ENCODE measurements around the gene SEMA6A. TPM values are rescaled to one million over a fixed set of nuclear protein-coding genes. Genes with fewer than 3 reads are reported as not detected.

Gene SEMA6A
- total RNA-seq, 4 donors from 2014 or later: 76.7 to 231 (median 117) TPM

DNA sequence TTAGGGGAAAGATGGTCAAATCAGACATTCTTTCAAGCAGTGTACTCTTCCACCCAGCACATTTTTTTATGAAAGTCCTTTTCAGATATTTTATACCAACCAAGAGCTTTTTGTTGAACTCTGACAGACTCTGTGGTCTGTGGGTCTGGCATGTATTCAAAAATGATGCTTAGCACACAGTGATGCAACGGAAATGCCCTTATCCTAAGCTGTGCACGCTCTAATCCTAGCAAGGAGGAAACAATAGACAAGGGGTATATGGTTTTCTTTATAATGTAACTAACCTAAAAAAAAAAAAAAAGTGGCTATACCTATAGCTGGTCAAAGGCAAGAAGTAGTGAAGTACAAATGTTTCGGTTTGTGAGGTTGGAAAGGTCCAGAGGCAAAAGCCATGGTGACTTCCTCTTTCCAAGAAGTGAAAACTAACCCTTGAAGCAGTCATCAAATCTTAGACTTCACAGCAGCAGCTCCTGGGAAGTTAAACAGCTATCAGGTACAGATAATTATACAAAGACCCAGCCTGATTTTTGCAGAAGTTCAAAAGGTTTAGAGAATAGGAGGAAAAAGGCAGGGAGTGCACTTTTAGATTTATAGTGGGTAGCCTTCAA, 82.5 kb downstream of the SEMA6A start:
- Histone ChIP-seq H3K36me3 (peaks cover 0 to 25% (median 8%) of the 10 kb centered on the region in 4 donors), H3K27me3 (no peaks in the 10 kb centered on the region), H3K9me3 (no peaks in the 10 kb centered on the region), H3K27ac (no peak overlapping the region), H3K4me3 (no peak overlapping the region), H3K4me1 (peaks cover 0 to 4% (median 0%) of the 10 kb centered on the region in 4 donors)
- TF ChIP-seq POLR2AphosphoS5 (IDR thresholded peaks at IDR 0.05) (no peak), EP300 (IDR thresholded peaks at IDR 0.05; ENCODE audit: low read depth) (no peak), POLR2A (IDR thresholded peaks at IDR 0.05) (no peak)
- TF ChIP-seq, protein P1, sequence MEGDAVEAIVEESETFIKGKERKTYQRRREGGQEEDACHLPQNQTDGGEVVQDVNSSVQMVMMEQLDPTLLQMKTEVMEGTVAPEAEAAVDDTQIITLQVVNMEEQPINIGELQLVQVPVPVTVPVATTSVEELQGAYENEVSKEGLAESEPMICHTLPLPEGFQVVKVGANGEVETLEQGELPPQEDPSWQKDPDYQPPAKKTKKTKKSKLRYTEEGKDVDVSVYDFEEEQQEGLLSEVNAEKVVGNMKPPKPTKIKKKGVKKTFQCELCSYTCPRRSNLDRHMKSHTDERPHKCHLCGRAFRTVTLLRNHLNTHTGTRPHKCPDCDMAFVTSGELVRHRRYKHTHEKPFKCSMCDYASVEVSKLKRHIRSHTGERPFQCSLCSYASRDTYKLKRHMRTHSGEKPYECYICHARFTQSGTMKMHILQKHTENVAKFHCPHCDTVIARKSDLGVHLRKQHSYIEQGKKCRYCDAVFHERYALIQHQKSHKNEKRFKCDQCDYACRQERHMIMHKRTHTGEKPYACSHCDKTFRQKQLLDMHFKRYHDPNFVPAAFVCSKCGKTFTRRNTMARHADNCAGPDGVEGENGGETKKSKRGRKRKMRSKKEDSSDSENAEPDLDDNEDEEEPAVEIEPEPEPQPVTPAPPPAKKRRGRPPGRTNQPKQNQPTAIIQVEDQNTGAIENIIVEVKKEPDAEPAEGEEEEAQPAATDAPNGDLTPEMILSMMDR (IDR thresholded peaks at IDR 0.05): no peak
- DNase-seq: no peak
- intact Hi-C loops (cut with DNase I; ENCODE audit: low total_unique reads): no loop called here
- in situ Hi-C loops (cut with MboI; ENCODE audit: low pct_ligation_motif_present in 1 of 4, low pct_unique_long_range_greater_than_20kb in 1 of 4, low sequenced_read_pairs in 3 of 4): no loop called here
- 33 to 57% methylated on average over 2 to 3 of the region's 3 CpGs for WGBS, 2 donors (ENCODE audit: low coverage in 1 of 2)

DNA sequence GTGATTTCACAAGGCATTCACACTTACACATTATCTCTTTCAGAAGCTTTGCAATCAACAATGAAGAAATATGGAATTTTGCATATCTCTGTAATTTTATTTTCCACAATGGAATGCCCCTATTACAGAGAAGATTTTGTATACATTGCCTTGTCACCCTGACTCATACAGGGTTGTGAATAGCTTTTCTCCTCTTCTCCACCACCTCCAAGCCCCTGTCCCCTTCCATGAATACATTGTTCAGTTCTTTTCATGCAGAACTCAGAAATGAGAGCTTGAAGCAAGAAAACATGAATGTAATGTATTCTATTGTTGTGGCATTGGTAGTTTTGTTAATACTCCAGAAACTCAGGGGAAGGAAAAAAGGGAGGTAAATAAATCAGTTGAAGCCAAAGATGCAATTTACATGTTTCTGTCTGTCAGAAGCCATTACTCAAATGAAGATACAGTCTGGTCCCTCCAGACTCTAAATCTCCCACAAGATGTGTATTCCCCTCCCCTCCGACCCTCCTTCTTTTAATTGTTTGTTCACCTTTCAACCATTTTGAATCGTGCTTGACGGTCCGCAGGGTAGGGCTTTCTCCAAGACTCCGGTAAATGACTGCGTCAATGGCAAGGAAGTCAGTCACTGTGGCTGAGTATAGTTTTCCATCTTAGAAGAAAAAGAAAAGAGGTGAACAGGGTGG, 86.1 kb downstream of the SEMA6A start:
- 93 to 95% methylated on average over 4 to 6 of the region's 6 CpGs for WGBS, 2 donors (ENCODE audit: low coverage in 1 of 2)
- peaks cover 0 to 11% (median 0%) of the 10 kb centered on the region in 4 donors for H3K4me1 ChIP-seq
- intact Hi-C loops (cut with DNase I; ENCODE audit: low total_unique reads): no loop called here
- no peak for DNase-seq
- no peak overlapping the region for H3K4me3 ChIP-seq
- TF ChIP-seq POLR2A (IDR thresholded peaks at IDR 0.05) (no peak), EP300 (IDR thresholded peaks at IDR 0.05; ENCODE audit: low read depth) (no peak), POLR2AphosphoS5 (IDR thresholded peaks at IDR 0.05) (no peak)
- TF ChIP-seq, protein P1 (IDR thresholded peaks at IDR 0.05): no peak
- no peaks in the 10 kb centered on the region for H3K27me3 ChIP-seq
- no peak overlapping the region for H3K27ac ChIP-seq
- H3K9me3 ChIP-seq: no peaks in the 10 kb centered on the region
- in situ Hi-C loops (cut with MboI; ENCODE audit: low pct_ligation_motif_present in 1 of 4, low pct_unique_long_range_greater_than_20kb in 1 of 4, low sequenced_read_pairs in 3 of 4): no loop called here
- peaks cover 0 to 16% (median 3%) of the 10 kb centered on the region in 4 donors for H3K36me3 ChIP-seq

DNA sequence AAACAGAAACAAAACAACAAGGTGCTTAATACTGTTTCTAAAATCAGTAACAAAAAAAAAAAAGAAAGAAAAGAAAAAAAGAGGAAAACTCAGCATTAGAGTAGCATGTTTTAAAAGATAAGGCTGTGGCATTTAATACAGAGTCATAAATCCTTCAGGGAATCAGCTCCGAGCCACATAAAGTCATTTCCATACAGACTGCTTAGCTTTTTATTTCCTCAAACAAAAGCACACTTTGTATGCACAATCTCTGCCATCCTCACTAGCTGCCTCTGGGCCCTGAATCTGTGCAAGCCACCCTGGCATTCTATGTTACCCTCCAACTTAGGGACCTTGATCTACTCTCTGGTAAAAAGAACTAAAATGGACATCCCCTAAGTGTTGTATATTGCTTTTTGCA, 87.6 kb downstream of the SEMA6A start:
- in situ Hi-C loops (cut with MboI; ENCODE audit: low pct_ligation_motif_present in 1 of 4, low pct_unique_long_range_greater_than_20kb in 1 of 4, low sequenced_read_pairs in 3 of 4): no loop called here
- DNase-seq: no peak
- TF ChIP-seq POLR2A (IDR thresholded peaks at IDR 0.05): no peak
- TF ChIP-seq POLR2AphosphoS5 (IDR thresholded peaks at IDR 0.05): no peak
- TF ChIP-seq EP300 (IDR thresholded peaks at IDR 0.05; ENCODE audit: low read depth): no peak
- TF ChIP-seq, protein P1 (IDR thresholded peaks at IDR 0.05): no peak
- intact Hi-C loops (cut with DNase I; ENCODE audit: low total_unique reads): no loop called here
- Histone ChIP-seq H3K27me3 (no peaks in the 10 kb centered on the region), H3K4me3 (no peak overlapping the region), H3K36me3 (peaks cover 0 to 22% (median 6%) of the 10 kb centered on the region in 4 donors), H3K9me3 (no peaks in the 10 kb centered on the region), H3K4me1 (peaks cover 0 to 11% (median 0%) of the 10 kb centered on the region in 4 donors), H3K27ac (no peak overlapping the region)
- 30 to 41% methylated on average over 1 of the region's 1 CpG for WGBS, 2 donors (ENCODE audit: low coverage in 1 of 2)

DNA sequence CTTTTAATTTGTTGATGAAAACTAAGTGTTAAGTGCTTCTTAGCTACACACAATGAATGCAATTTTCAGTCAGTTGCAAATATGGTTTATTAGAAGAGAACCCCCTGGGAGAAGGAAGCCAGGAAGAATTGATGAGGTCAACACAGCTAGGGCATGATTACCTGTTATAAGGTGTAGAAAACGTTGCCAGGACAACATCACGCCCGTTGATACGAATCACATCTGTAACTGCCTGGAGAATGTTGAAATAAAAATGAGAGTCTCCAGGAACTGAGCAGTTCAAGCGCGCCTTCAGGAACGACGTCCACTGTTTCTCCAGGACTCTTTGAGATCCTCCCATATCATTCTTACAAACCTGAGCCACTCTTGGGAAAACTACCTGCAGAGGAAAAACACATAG, 88.0 kb downstream of the SEMA6A start:
- H3K36me3 ChIP-seq: peaks cover 0 to 20% (median 8%) of the 10 kb centered on the region in 4 donors
- H3K9me3 ChIP-seq: no peaks in the 10 kb centered on the region
- H3K27me3 ChIP-seq: no peaks in the 10 kb centered on the region
- WGBS, 2 donors (ENCODE audit: low coverage in 1 of 2): 40 to 53% methylated on average over 2 to 8 of the region's 8 CpGs
- intact Hi-C loops (cut with DNase I; ENCODE audit: low total_unique reads) (no loop called here), in situ Hi-C loops (cut with MboI; ENCODE audit: low pct_ligation_motif_present in 1 of 4, low pct_unique_long_range_greater_than_20kb in 1 of 4, low sequenced_read_pairs in 3 of 4) (no loop called here)
- peaks cover 0 to 11% (median 0%) of the 10 kb centered on the region in 4 donors for H3K4me1 ChIP-seq
- H3K4me3 ChIP-seq: no peak overlapping the region
- TF ChIP-seq POLR2A (IDR thresholded peaks at IDR 0.05) (no peak), POLR2AphosphoS5 (IDR thresholded peaks at IDR 0.05) (no peak), EP300 (IDR thresholded peaks at IDR 0.05; ENCODE audit: low read depth) (no peak)
- TF ChIP-seq, protein P1 (IDR thresholded peaks at IDR 0.05): no peak
- no peak for DNase-seq
- no peak overlapping the region for H3K27ac ChIP-seq

Data from transverse colon (tissue), 4 donors.